ENCODE results near the gene CRY2. TPM values are rescaled to one million over a fixed set of nuclear protein-coding genes. Genes with fewer than 3 reads are reported as not detected.

Gene CRY2
- polyA plus RNA-seq, 1 experiment, result 11.7 TPM

GRCh38 chr11:45858751-45859398, 11.6 kb downstream of the CRY2 start:
- Histone ChIP-seq H3K9me3 (ENCODE audit: control insufficient read depth, insufficient read depth, low read length) (no peaks in the 10 kb centered on the region), H3K27me3 (ENCODE audit: control insufficient read depth, insufficient read depth, low read length) (no peaks in the 10 kb centered on the region), H3K27ac (ENCODE audit: low read depth, low read length) (peak overlapping the region; percentile 95), H3K4me3 (ENCODE audit: low read depth, low read length) (no peak overlapping the region)
- no peak for TF ChIP-seq CTCF (IDR thresholded peaks at IDR 0.05; ENCODE audit: low read depth, low read length)
- ChIA-PET CTCF (interaction anchor here (1.4 to 8.1 kb wide), 3 partner anchors 14 to 88 kb away, joined by 4 to 75 read pairs (median 71); partner anchors contain the start of gene CRY2), POLR2A (interaction anchor here (0.8 to 1.4 kb wide), 5 partner anchors 12 to 60 kb away, joined by 4 to 24 read pairs (median 7); partner anchors contain the start of genes CRY2 and PEX16)
- DNase-seq (ENCODE audit: low read depth, low spot score), result no peak

GRCh38 chr11:45859661-45860140, 12.4 kb downstream of the CRY2 start:
- H3K27me3 ChIP-seq (ENCODE audit: control insufficient read depth, insufficient read depth, low read length), result no peaks in the 10 kb centered on the region
- ChIA-PET CTCF (interaction anchor here (0.6 to 8.1 kb wide), 4 partner anchors 13 to 88 kb away, joined by 3 to 75 read pairs (median 38); partner anchors contain the start of gene CRY2), POLR2A (interaction anchor here (0.6 to 1.4 kb wide), 6 partner anchors 13 to 431 kb away, joined by 3 to 24 read pairs (median 6); partner anchors contain the start of genes CRY2 and PEX16)
- TF ChIP-seq CTCF (IDR thresholded peaks at IDR 0.05; ENCODE audit: low read depth, low read length), result no peak
- H3K9me3 ChIP-seq (ENCODE audit: control insufficient read depth, insufficient read depth, low read length), result no peaks in the 10 kb centered on the region
- peak; percentile 99 for DNase-seq (ENCODE audit: low read depth, low spot score)
- peak overlapping the region; percentile 95 for H3K27ac ChIP-seq (ENCODE audit: low read depth, low read length)
- H3K4me3 ChIP-seq (ENCODE audit: low read depth, low read length), result 0 out of 2 replicates have a peak overlapping the region, but pooled peaks have one; percentile 1

GRCh38 chr11:45860348-45860747, 13.1 kb downstream of the CRY2 start:
- Histone ChIP-seq H3K9me3 (ENCODE audit: control insufficient read depth, insufficient read depth, low read length) (no peaks in the 10 kb centered on the region), H3K27me3 (ENCODE audit: control insufficient read depth, insufficient read depth, low read length) (no peaks in the 10 kb centered on the region), H3K4me3 (ENCODE audit: low read depth, low read length) (no peak overlapping the region), H3K27ac (ENCODE audit: low read depth, low read length) (peak overlapping the region; percentile 95)
- ChIA-PET CTCF (interaction anchor here (0.6 to 8.1 kb wide), 6 partner anchors 12 to 417 kb away, joined by 3 to 75 read pairs (median 4); partner anchors contain the start of gene CRY2), POLR2A (interaction anchor here (0.5 to 1.4 kb wide), 6 partner anchors 13 to 430 kb away, joined by 3 to 24 read pairs (median 4); partner anchors contain the start of genes CRY2 and PEX16)
- no peak for DNase-seq (ENCODE audit: low read depth, low spot score)
- no peak for TF ChIP-seq CTCF (IDR thresholded peaks at IDR 0.05; ENCODE audit: low read depth, low read length)

- ChIA-PET CTCF (interaction anchor here (0.6 to 8.1 kb wide), 5 partner anchors 12 to 416 kb away, joined by 3 to 75 read pairs (median 4); partner anchors contain the start of gene CRY2), POLR2A (interaction anchor here (0.5 to 0.9 kb wide), 2 partner anchors 14 to 414 kb away, joined by 3 to 4 read pairs; no protein-coding TSS in a partner anchor)
- no peak for DNase-seq (ENCODE audit: low read depth, low spot score)
- Histone ChIP-seq H3K4me3 (ENCODE audit: low read depth, low read length) (no peak overlapping the region), H3K9me3 (ENCODE audit: control insufficient read depth, insufficient read depth, low read length) (no peaks in the 10 kb centered on the region), H3K27ac (ENCODE audit: low read depth, low read length) (peak overlapping the region; percentile 95), H3K27me3 (ENCODE audit: control insufficient read depth, insufficient read depth, low read length) (no peaks in the 10 kb centered on the region)
- TF ChIP-seq CTCF (IDR thresholded peaks at IDR 0.05; ENCODE audit: low read depth, low read length), result no peak
Measured at GRCh38 chr11:45860764-45861510, 13.7 kb downstream of the CRY2 start.

Measured in AG04450 (cell line).